GM23338 (cell line): ENCODE data around the gene RNU6-8. TPM values are rescaled to one million over a fixed set of nuclear protein-coding genes. Genes with fewer than 3 reads are reported as not detected.

Experiments used
- ATAC-seq: fragments of 200-7000 bp; cut with Tn5 transposase; 3 replicates; pipeline ENCODE4 v1.9.1; 2020
- DNase-seq: peaks from one replicate; pipeline ENCODE4 v3.0.0-alpha.2; 2015; ENCODE audit warnings: low spot score
- H2AFZ ChIP-seq: fragments of 200-600 bp; sonication (generic); 2 replicates; pipeline ENCODE4 v1.8.0; 2016; ENCODE audit warnings: antibody characterized with exemption, mild to moderate bottlenecking, moderate library complexity
- H3F3A ChIP-seq: fragments of 200-600 bp; sonication (generic); replicated peaks from 2 replicates; pipeline ENCODE4 v1.8.0; 2017; ENCODE audit warnings: antibody characterized with exemption, mixed run types, low read depth
- H3K27ac ChIP-seq: fragments of 200-600 bp; sonication (generic); 2 replicates; pipeline ENCODE4 v1.6.1; 2016; ENCODE audit warnings: low read depth
- H3K27me3 ChIP-seq: fragments of 200-600 bp; sonication (generic); 2 replicates; pipeline ENCODE4 v1.8.0; 2016; ENCODE audit warnings: mild to moderate bottlenecking, mixed run types, moderate library complexity; ENCODE audit not compliant: insufficient read depth
- H3K36me3 ChIP-seq: fragments of 200-600 bp; sonication (generic); 2 replicates; pipeline ENCODE4 v1.8.0; 2016; ENCODE audit warnings: mild to moderate bottlenecking; ENCODE audit not compliant: insufficient read depth
- H3K4me1 ChIP-seq: fragments of 200-600 bp; sonication (generic); 2 replicates; pipeline ENCODE4 v1.8.0; 2016; ENCODE audit warnings: mild to moderate bottlenecking, moderate library complexity; ENCODE audit not compliant: insufficient read depth
- H3K4me2 ChIP-seq: fragments of 200-600 bp; sonication (generic); 2 replicates; pipeline ENCODE4 v1.7.1; 2017; ENCODE audit warnings: mixed run types
- H3K4me3 ChIP-seq: fragments of 200-600 bp; sonication (generic); 2 replicates; pipeline ENCODE4 v1.6.1; 2016; ENCODE audit warnings: mixed run types
- H3K79me2 ChIP-seq: fragments of 200-600 bp; sonication (generic); replicated peaks from 2 replicates; pipeline ENCODE4 v1.8.0; 2017; ENCODE audit warnings: mild to moderate bottlenecking; ENCODE audit not compliant: insufficient read depth
- H3K9me2 ChIP-seq: fragments of 200-600 bp; sonication (generic); 2 replicates; pipeline ENCODE4 v1.8.0; 2017; ENCODE audit not compliant: insufficient read depth
- H4K20me1 ChIP-seq: fragments of 200-600 bp; sonication (generic); replicated peaks from 2 replicates; pipeline ENCODE4 v1.8.0; 2017; ENCODE audit warnings: mild to moderate bottlenecking; ENCODE audit not compliant: insufficient read depth
- H3K27ac Mint-ChIP-seq: 2 replicates; pipeline ENCODE4 v1.8.0; 2020; ENCODE audit warnings: inconsistent platforms, mild to moderate bottlenecking, moderate library complexity, mixed read lengths
- H3K27me3 Mint-ChIP-seq: 3 replicates; pipeline ENCODE4 v1.8.0; 2022; ENCODE audit warnings: low read depth, mild to moderate bottlenecking, moderate library complexity, mixed read lengths, inconsistent platforms; ENCODE audit not compliant: insufficient read depth, poor library complexity
- H3K36me3 Mint-ChIP-seq: 3 replicates; pipeline ENCODE4 v1.8.0; 2021; ENCODE audit warnings: low read depth, mild to moderate bottlenecking, inconsistent platforms, moderate library complexity, mixed read lengths
- H3K4me1 Mint-ChIP-seq: 3 replicates; pipeline ENCODE4 v1.8.0; 2020; ENCODE audit warnings: mild to moderate bottlenecking, inconsistent platforms, mixed read lengths
- H3K4me3 Mint-ChIP-seq: 3 replicates; pipeline ENCODE4 v1.8.0; 2021; ENCODE audit warnings: moderate library complexity, mild to moderate bottlenecking, inconsistent platforms, mixed read lengths
- H3K9me3 Mint-ChIP-seq: 3 replicates; pipeline ENCODE4 v1.8.0; 2020; ENCODE audit warnings: moderate library complexity, mild to moderate bottlenecking, inconsistent platforms, mixed read lengths
- CREB1 ChIP-seq: fragments of 250-450 bp; sonication (Bioruptor Pico); IDR thresholded peaks from 2 replicates; pipeline ENCODE4 v1.5.0; 2020; ENCODE audit warnings: low read depth, mild to moderate bottlenecking, moderate library complexity
- EZH2 ChIP-seq: fragments of 200-600 bp; sonication (generic); IDR thresholded peaks from one replicate; pipeline ENCODE4 v1.8.0; 2017; ENCODE audit warnings: antibody characterized with exemption, mild to moderate bottlenecking, low read depth; ENCODE audit not compliant: unreplicated experiment
- EZH2phosphoT487 ChIP-seq: fragments of 200-600 bp; sonication (generic); IDR thresholded peaks from one replicate; pipeline ENCODE4 v1.8.1; 2018; ENCODE audit warnings: antibody characterized with exemption; ENCODE audit not compliant: unreplicated experiment
- JUNB ChIP-seq: IDR thresholded peaks from one replicate; pipeline ENCODE4 v1.6.1; 2016; ENCODE audit warnings: antibody characterized with exemption; ENCODE audit not compliant: unreplicated experiment
- NANOG ChIP-seq: IDR thresholded peaks from 2 replicates; pipeline ENCODE4 v1.6.1; 2016; ENCODE audit warnings: antibody characterized with exemption, borderline replicate concordance
- POLR2AphosphoS5 ChIP-seq: IDR thresholded peaks from 2 replicates; pipeline ENCODE4 v1.6.1; 2016; ENCODE audit warnings: antibody characterized with exemption, low read depth
- REST ChIP-seq: IDR thresholded peaks from one replicate; pipeline ENCODE4 v1.6.1; 2018; ENCODE audit warnings: antibody characterized with exemption; ENCODE audit not compliant: unreplicated experiment
- ZNF114 ChIP-seq: fragments of 250-450 bp; sonication (Bioruptor Pico); IDR thresholded peaks from 2 replicates; pipeline ENCODE4 v1.5.0; 2020; ENCODE audit warnings: mild to moderate bottlenecking, moderate library complexity
- ZNF462 ChIP-seq: fragments of 250-450 bp; sonication (Bioruptor Pico); IDR thresholded peaks from 2 replicates; pipeline ENCODE4 v1.5.0; 2020; ENCODE audit warnings: mild to moderate bottlenecking, moderate library complexity
- polyA plus RNA-seq: library from polyadenylated mRNA; unstranded; fragments of >200 nt; fragmentation: Nextera tagmentation; extraction: Ambion mirVana; gene quantifications from 2 replicates; pipeline ENCODE4 v1.2.1, GENCODE V29; 2016
- total RNA-seq: library from RNA; depleted of rRNA; stranded (reverse); fragments of >200 nt; shearing (Covaris generic); gene quantifications from 2 replicates; pipeline ENCODE4 v1.2.3, GENCODE V29; 2014

The RNU6-8 gene
- total and polyA plus RNA-seq, 2 experiments from 2014 or later: 39.1 TPM; not detected in 1

GRCh38 chr14:32166924-32167323 lies 36.1 kb downstream of the RNU6-8 start:
- ATAC-seq: no peak

More at GRCh38 chr14:32166924-32167323, 36.1 kb downstream of the RNU6-8 start:
- no peaks in the 10 kb centered on the region for H3K79me2 ChIP-seq
- Mint-ChIP-seq H3K9me3 (peaks cover 6% of the 10 kb centered on the region; the same call in 1 of the 3 replicates), H3K27me3 (peaks cover 2% of the 10 kb centered on the region), H3K4me3 (no peak overlapping the region), H3K27ac (no peak overlapping the region), H3K36me3 (no peaks in the 10 kb centered on the region), H3K4me1 (peaks cover 6% of the 10 kb centered on the region; the same call in 2 of the 3 replicates)
- H3K27me3 ChIP-seq: no peaks in the 10 kb centered on the region
- no peak overlapping the region for H2AFZ ChIP-seq
- no peaks in the 10 kb centered on the region for H3F3A ChIP-seq
- H3K4me2 ChIP-seq: no peak overlapping the region
- TF ChIP-seq EZH2: no peak
- TF ChIP-seq CREB1 (CRISPR knock-in tag): no peak
- TF ChIP-seq NANOG: no peak
- no peak for TF ChIP-seq EZH2phosphoT487
- no peak for TF ChIP-seq POLR2AphosphoS5
- TF ChIP-seq REST: no peak
- no peak for TF ChIP-seq JUNB
- no peak for TF ChIP-seq ZNF114
- no peak for TF ChIP-seq ZNF462 (CRISPR knock-in tag)
- no peak for DNase-seq
- no peak overlapping the region for H3K4me3 ChIP-seq
- no peak overlapping the region for H3K27ac ChIP-seq
- H3K4me1 ChIP-seq: no peaks in the 10 kb centered on the region
- no peaks in the 10 kb centered on the region for H3K36me3 ChIP-seq
- H3K9me2 ChIP-seq: 0 out of 2 replicates have a peak, but pooled peaks cover 3% of the 10 kb centered on the region
- H4K20me1 ChIP-seq: no peaks in the 10 kb centered on the region
